Left ventricle myocardium inferior (tissue), 1 donor: Measurements from ENCODE around the gene SLC17A9. TPM values are rescaled to one million over a fixed set of nuclear protein-coding genes. Genes with fewer than 3 reads are reported as not detected.

ENCODE experiments used
- DNase-seq: peaks from one replicate; pipeline ENCODE4 v3.0.0-alpha.2; 2020
- H3K27ac ChIP-seq: fragments of 200-600 bp; replicated peaks from 2 replicates; pipeline ENCODE4 v1.8.0; 2021
- H3K27me3 ChIP-seq: fragments of 200-600 bp; 2 replicates; pipeline ENCODE4 v1.8.0; 2021; ENCODE audit warnings: low read depth
- H3K36me3 ChIP-seq: fragments of 200-600 bp; 2 replicates; pipeline ENCODE4 v1.8.0; 2021
- H3K4me1 ChIP-seq: fragments of 200-600 bp; 2 replicates; pipeline ENCODE4 v1.8.0; 2021
- H3K4me3 ChIP-seq: fragments of 200-600 bp; 2 replicates; pipeline ENCODE4 v1.8.0; 2021; ENCODE audit warnings: mild to moderate bottlenecking, moderate library complexity
- H3K9me3 ChIP-seq: fragments of 200-600 bp; replicated peaks from 2 replicates; pipeline ENCODE4 v1.8.0; 2021
- intact Hi-C: fragments of 100-400 bp; cut with micrococcal nuclease; formaldehyde crosslinking; loops from one replicate; pipeline ENCODE4 v1.11.0; 2022
- total RNA-seq: library from RNA; stranded (reverse); fragmentation: NEBNext Ultra II Directional; extraction: Animal tissue kit (Norgen Biotek cat#: 25700); gene quantifications from one replicate; pipeline ENCODE4 v1.2.1, GENCODE V29; 2021
- TF ChIP-seq, protein P1 (sequence below): fragments of 200-600 bp; IDR thresholded peaks from 2 replicates; pipeline ENCODE4 v1.8.0; 2021; ENCODE audit warnings: antibody characterized with exemption, mild to moderate bottlenecking, borderline replicate concordance
- donor health status: DM: no; HTN: yes; CAD: no; lungs with severe emphysema.

Gene SLC17A9
- total RNA-seq, 1 donor from 2014 or later: 0.47 TPM

DNA sequence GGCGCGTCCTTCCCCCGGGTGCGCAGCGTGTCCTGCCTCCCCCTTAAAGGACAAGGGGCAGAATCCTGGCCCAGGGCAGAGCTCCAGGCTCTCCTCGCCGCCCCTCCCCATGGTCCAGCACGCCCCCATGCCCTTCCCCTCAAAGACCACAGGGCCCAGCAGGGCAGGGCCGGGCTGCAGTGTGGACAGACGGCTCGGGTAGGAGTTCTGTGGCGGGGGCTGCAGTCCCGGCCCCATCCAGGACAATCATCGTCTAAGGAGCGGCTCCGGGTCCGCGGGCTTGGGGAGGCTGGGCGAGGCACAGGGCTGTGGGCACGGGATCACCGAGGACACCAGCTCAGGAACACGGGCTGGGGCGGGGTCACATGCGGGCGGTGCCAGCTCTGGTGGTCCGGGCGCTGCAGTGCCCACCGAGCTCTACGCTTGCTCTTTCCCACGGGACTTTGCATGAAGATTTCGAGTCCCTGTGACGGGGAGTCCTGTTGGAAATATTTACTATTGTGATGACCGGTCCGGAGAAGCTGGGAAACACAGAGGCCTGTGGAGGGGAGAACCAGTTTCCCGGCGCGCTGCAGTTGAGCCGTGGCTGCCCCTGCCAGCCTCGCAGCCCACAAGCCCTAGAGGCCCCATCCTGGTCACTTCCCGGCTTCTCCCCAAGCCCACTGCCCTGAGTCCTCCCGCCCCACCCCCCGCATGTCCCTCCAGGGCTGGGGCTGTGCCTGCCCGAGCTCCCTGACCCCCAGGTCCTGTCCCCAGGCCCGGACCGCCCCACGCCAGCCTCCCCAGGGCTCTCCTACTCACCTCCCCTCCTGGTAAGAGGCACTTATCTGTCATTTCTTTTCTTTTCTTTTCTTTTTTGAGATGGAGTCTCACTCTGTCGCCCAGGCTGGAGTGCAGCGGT is 20.6 kb downstream of the SLC17A9 start:
- H3K4me1 ChIP-seq: peaks cover 15% of the 10 kb centered on the region
- no peaks in the 10 kb centered on the region for H3K36me3 ChIP-seq
- no peak overlapping the region for H3K27ac ChIP-seq
- H3K4me3 ChIP-seq: peak overlapping the region; percentile 59
- TF ChIP-seq, protein P1, sequence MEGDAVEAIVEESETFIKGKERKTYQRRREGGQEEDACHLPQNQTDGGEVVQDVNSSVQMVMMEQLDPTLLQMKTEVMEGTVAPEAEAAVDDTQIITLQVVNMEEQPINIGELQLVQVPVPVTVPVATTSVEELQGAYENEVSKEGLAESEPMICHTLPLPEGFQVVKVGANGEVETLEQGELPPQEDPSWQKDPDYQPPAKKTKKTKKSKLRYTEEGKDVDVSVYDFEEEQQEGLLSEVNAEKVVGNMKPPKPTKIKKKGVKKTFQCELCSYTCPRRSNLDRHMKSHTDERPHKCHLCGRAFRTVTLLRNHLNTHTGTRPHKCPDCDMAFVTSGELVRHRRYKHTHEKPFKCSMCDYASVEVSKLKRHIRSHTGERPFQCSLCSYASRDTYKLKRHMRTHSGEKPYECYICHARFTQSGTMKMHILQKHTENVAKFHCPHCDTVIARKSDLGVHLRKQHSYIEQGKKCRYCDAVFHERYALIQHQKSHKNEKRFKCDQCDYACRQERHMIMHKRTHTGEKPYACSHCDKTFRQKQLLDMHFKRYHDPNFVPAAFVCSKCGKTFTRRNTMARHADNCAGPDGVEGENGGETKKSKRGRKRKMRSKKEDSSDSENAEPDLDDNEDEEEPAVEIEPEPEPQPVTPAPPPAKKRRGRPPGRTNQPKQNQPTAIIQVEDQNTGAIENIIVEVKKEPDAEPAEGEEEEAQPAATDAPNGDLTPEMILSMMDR: no peak
- H3K9me3 ChIP-seq: no peaks in the 10 kb centered on the region
- no peak for DNase-seq
- peaks cover 90% of the 10 kb centered on the region for H3K27me3 ChIP-seq
- intact Hi-C loops: no loop called here

DNA sequence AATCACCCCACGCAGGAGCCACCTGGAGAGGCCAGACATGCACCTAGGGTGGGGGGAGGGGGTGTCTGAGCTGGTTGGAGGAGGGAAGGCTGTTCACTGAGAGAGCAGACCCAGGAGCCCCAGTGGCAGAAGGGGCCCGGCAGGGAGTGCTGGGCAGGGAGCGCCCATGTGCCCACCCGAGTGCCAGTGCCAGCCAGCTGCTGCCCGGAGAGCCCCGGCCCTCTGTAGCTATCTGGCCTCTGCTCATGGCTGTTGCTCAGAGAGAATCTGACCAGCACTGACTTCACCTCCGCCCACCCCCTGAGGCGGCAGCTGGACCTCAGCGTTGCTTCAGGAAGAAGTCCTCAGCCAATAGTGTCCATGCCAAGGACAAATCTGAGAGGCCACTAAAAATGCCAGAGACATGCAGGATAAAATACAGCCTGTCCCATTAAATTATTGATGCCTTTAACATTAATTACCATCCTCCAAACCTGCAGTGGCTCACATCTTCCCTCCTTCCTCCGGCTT is 22.8 kb downstream of the SLC17A9 start:
- peaks cover 93% of the 10 kb centered on the region for H3K27me3 ChIP-seq
- TF ChIP-seq, protein P1: no peak
- intact Hi-C loops: no loop called here

DNA sequence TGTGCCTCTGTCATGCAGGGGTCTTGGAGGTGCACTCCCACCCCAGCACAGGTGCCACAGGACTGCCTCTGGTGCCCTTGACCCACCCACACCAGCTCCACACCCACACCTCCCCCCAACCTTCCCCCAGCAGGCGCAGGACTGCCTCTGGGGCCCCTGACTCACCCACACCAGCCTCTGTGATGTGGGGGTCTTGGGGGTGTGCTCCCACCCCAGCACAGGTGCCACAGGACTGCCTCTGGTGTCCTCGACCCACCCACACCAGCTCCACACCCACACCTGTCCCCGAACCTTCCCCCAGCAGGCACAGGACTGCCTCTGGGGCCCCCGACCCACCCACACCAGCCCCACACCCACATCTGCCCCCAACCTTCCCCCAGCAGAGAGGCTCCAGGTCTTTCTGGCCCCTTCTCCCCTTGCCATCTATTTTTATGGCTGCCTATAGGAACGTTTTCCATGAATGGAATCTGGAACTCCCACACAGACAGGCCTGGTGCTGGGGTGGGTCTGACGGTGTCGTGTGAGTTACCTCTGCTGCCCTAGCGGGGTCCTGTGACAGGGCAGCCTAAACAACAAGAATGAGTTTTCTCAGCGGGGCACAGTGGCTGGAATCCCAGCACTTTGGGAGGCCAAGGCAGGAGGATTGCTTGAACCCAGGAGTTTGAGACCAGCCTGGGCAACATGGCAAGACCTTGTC is 23.5 kb downstream of the SLC17A9 start:
- Histone ChIP-seq H3K9me3 (no peaks in the 10 kb centered on the region), H3K36me3 (no peaks in the 10 kb centered on the region), H3K4me1 (peaks cover 10% of the 10 kb centered on the region), H3K27ac (no peak overlapping the region), H3K27me3 (peaks cover 93% of the 10 kb centered on the region), H3K4me3 (no peak overlapping the region)
- no peak for DNase-seq
- intact Hi-C loops: no loop called here
- TF ChIP-seq, protein P1: no peak

More for the DNA sequence above, 22.8 kb downstream of the SLC17A9 start:
- Histone ChIP-seq H3K4me3 (no peak overlapping the region), H3K9me3 (no peaks in the 10 kb centered on the region), H3K27ac (no peak overlapping the region), H3K36me3 (no peaks in the 10 kb centered on the region), H3K4me1 (peaks cover 10% of the 10 kb centered on the region)
- no peak for DNase-seq

DNA sequence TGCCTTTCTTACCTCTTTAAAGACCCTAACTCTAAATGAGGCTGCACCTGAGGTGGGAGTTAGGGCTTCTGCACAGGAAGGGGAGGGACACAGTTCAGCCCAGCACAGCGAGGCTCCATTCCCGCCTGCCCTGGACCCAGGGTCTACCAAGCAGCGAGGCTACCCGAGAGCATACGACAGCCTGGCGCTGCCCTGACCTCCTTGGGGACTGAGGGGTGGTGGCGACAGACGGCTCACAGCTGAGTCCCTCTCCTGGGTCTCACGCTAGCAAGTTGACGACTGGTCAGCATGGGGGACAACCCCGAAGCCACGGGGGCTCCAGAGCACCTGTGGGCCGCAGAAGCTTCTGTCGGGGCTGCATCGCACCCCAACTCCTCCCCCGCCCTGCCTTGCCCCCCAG is 24.4 kb downstream of the SLC17A9 start:
- Histone ChIP-seq H3K9me3 (no peaks in the 10 kb centered on the region), H3K27me3 (peaks cover 95% of the 10 kb centered on the region), H3K27ac (no peak overlapping the region), H3K36me3 (no peaks in the 10 kb centered on the region), H3K4me1 (peaks cover 10% of the 10 kb centered on the region), H3K4me3 (no peak overlapping the region)
- TF ChIP-seq, protein P1: no peak
- intact Hi-C loops: no loop called here
- no peak for DNase-seq

DNA sequence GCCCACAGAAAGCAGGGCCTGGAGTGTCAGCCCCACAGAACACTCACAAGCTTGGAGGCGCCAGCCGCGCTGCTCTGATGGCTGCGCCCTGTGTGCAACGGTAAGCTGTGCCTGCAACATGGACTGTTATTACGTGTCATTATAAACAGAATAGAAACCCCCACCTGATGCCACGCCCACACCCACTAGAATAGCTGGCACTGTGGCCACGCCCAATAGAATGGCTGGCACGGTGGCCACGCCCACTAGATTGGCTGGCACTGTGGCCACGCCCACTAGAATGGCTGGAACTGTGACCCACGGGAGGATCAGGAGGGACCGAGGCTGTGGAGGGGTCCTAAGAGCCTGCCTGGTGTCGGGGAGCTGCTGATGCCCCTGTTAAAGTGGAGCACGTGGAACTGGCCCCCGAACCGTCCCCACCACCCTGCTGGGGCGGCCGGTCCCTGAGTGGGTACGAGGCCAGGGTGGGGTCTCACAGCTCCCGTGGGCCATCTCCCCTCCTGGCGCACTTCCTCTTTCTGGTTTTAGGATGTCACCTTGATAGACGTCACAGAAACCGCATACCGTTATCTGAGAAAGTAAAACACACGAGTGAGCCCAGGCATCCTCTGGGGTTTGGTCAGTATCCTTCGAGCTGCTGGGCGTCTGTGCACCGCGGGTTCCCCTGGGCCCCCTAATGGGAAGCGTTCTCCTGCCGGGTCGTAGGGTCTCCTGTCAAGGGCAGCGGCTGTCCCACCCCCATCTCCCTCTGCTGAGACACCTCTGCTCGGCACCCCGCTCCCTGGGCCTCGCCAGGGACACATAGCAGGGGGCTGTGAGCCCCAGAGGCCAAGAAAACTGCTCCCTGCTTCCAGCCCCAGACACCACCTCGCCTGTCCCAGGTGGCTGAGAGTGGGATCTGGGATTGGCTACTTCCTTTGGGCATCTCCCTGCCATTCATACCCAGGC is 25.4 kb downstream of the SLC17A9 start:
- intact Hi-C loops: no loop called here
- Histone ChIP-seq H3K27ac (no peak overlapping the region), H3K9me3 (no peaks in the 10 kb centered on the region), H3K4me1 (peaks cover 6% of the 10 kb centered on the region), H3K36me3 (no peaks in the 10 kb centered on the region), H3K4me3 (no peak overlapping the region), H3K27me3 (peaks cover 100% of the 10 kb centered on the region)
- DNase-seq: no peak
- TF ChIP-seq, protein P1: no peak
